Measurements from ENCODE around the gene STX4.

The STX4 gene

DNA sequence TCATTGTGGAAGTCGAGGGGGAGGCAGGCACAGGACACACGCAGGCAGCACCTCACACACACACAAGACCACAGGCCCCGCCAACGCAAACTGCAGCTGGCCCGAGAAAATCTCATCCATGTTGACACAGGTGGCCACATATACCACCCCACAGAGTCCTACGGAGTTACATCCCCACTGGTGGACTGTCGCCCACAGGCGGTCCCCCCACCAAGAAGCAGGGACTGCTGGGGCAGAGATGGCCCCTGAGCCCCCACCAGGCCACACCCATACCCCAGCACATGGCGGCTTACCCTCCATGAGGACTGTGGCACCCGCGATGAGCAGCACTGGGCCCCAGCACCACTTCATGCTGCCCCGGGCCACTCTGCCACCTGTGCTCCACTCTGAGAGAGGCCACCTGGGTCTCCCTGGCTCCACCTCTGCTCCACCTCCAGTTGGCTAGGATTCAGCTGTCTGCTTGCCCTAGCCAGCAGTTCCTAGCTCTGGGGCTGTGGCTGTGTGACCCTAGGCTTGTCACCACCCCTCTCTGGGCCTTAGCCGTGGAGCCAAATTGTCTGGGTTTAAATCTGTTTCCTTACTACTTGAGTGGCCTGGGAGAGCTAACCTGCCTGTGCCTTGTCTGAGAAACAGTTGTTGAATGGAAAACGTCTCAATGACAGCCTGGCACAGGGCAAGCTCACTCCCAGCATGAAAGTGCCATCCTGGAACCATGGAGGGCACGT lies 55.3 kb downstream of the STX4 start, which contains the start of gene PRSS53:
Gene PRSS53, minus strand, starts transcription at position 485 of the 725 bp plus-strand sequence. Its CDS starts 134 bp downstream, at position 351.
- Histone ChIP-seq H3K4me3 (ENCODE audit: low read depth, low read length, poor library complexity, severe bottlenecking) (no peak within 1 kb of the TSS), H3K4me1 (ENCODE audit: insufficient read depth, low read length, severe bottlenecking) (peaks cover 4% of the 10 kb centered on the region), H3K4me2 (ENCODE audit: low read length) (no peak within 1 kb of the TSS), H3K9ac (ENCODE audit: low read length) (no peak within 1 kb of the TSS), H3K27ac (ENCODE audit: low read depth, low read length, poor library complexity, severe bottlenecking) (no peak within 1 kb of the TSS), H3K36me3 (ENCODE audit: insufficient read depth, low read length) (peaks cover 29% of the 10 kb centered on the region; the same call in 1 of the 2 replicates), H3K79me2 (ENCODE audit: insufficient read depth, low read length) (no peaks in the 10 kb centered on the region), H3K9me3 (ENCODE audit: low read length) (no peaks in the 10 kb centered on the region), H2AFZ (ENCODE audit: low read length) (no peak within 1 kb of the TSS), H3K27me3 (ENCODE audit: insufficient read depth, low read length) (no peaks in the 10 kb centered on the region), H4K20me1 (ENCODE audit: insufficient read depth, low read length) (no peaks in the 10 kb centered on the region), H3K9me2 (ENCODE audit: low read depth, low read length) (no peaks in the 10 kb centered on the region), H3F3A (ENCODE audit: insufficient read depth, low read length) (no peaks in the 10 kb centered on the region)
- TF ChIP-seq, protein P1, sequence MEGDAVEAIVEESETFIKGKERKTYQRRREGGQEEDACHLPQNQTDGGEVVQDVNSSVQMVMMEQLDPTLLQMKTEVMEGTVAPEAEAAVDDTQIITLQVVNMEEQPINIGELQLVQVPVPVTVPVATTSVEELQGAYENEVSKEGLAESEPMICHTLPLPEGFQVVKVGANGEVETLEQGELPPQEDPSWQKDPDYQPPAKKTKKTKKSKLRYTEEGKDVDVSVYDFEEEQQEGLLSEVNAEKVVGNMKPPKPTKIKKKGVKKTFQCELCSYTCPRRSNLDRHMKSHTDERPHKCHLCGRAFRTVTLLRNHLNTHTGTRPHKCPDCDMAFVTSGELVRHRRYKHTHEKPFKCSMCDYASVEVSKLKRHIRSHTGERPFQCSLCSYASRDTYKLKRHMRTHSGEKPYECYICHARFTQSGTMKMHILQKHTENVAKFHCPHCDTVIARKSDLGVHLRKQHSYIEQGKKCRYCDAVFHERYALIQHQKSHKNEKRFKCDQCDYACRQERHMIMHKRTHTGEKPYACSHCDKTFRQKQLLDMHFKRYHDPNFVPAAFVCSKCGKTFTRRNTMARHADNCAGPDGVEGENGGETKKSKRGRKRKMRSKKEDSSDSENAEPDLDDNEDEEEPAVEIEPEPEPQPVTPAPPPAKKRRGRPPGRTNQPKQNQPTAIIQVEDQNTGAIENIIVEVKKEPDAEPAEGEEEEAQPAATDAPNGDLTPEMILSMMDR (IDR thresholded peaks at IDR 0.05; ENCODE audit: low read length): no peak
- no peak for TF ChIP-seq EZH2 (IDR thresholded peaks at IDR 0.05; ENCODE audit: borderline replicate concordance, low read length)

DNA sequence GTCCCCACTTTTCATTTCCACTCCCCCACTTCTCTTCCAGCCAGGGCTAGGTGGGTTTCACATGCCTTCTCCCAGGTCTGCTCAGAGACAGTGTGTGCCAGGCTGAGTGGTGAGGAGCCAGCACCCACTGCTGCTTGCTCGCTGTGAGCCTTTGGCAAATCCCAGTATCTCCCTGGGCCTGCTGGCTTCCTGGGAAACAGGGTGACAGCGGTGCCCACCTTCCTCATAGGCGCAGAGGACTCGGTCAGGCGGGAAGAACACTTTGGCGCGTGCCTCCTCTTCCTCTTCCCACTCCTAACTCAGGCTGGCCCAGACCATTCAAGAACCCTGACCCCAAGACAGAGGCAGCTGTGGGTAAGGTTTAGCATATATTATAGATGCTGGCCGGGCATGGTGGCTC lies 55.8 kb downstream of the STX4 start:
- Histone ChIP-seq H2AFZ (ENCODE audit: low read length) (no peak overlapping the region), H3K4me1 (ENCODE audit: insufficient read depth, low read length, severe bottlenecking) (peaks cover 7% of the 10 kb centered on the region), H3K36me3 (ENCODE audit: insufficient read depth, low read length) (peaks cover 24% of the 10 kb centered on the region; the same call in 1 of the 2 replicates), H3K27me3 (ENCODE audit: insufficient read depth, low read length) (no peaks in the 10 kb centered on the region), H3K79me2 (ENCODE audit: insufficient read depth, low read length) (no peaks in the 10 kb centered on the region), H3K9me3 (ENCODE audit: low read length) (no peaks in the 10 kb centered on the region), H3K4me2 (ENCODE audit: low read length) (no peak overlapping the region), H3K27ac (ENCODE audit: low read depth, low read length, poor library complexity, severe bottlenecking) (no peak overlapping the region), H3K4me3 (ENCODE audit: low read depth, low read length, poor library complexity, severe bottlenecking) (no peak overlapping the region), H4K20me1 (ENCODE audit: insufficient read depth, low read length) (no peaks in the 10 kb centered on the region), H3F3A (ENCODE audit: insufficient read depth, low read length) (no peaks in the 10 kb centered on the region), H3K9me2 (ENCODE audit: low read depth, low read length) (no peaks in the 10 kb centered on the region), H3K9ac (ENCODE audit: low read length) (no peak overlapping the region)
- TF ChIP-seq EZH2 (IDR thresholded peaks at IDR 0.05; ENCODE audit: borderline replicate concordance, low read length): no peak
- TF ChIP-seq, protein P1 (IDR thresholded peaks at IDR 0.05; ENCODE audit: low read length): no peak

Measured in OCI-LY1 (cell line).